DOHH2 (cell line): Measurements from ENCODE around the gene FANK1.

Source experiments
- EZH2phosphoT487 ChIP-seq: fragments of 200-600 bp; sonication (generic); IDR thresholded peaks from 2 replicates; pipeline ENCODE4 v1.6.1; 2017; ENCODE audit warnings: borderline replicate concordance, mild to moderate bottlenecking, antibody characterized with exemption, low read length, moderate library complexity, mixed read lengths
- TF ChIP-seq, protein P1 (sequence below): fragments of 200-600 bp; sonication (generic); IDR thresholded peaks from one replicate; pipeline ENCODE4 v1.5.1; 2014; ENCODE audit warnings: antibody characterized with exemption, mild to moderate bottlenecking, low read depth, low read length; ENCODE audit not compliant: poor library complexity, severe bottlenecking

DNA sequence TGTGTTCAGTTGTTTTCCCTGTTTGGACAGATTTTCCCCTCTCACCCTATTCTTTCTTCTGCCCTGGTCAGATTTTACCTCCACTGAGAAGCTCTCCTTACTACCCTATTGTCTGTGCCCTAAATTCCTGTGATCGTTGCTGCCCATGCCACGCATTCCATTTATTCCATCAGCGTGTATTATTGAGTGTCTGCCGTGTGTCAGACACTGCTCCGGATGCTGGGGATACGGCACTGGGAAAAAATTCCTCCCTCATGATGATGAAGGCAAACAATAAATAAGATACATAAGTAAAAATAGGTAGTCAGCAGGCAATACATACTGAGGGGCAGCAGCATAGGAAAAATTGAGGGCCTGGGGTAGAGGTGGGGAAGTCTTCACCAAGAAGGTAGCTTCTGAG, 86.8 kb downstream of the FANK1 start:
- TF ChIP-seq, protein P1, sequence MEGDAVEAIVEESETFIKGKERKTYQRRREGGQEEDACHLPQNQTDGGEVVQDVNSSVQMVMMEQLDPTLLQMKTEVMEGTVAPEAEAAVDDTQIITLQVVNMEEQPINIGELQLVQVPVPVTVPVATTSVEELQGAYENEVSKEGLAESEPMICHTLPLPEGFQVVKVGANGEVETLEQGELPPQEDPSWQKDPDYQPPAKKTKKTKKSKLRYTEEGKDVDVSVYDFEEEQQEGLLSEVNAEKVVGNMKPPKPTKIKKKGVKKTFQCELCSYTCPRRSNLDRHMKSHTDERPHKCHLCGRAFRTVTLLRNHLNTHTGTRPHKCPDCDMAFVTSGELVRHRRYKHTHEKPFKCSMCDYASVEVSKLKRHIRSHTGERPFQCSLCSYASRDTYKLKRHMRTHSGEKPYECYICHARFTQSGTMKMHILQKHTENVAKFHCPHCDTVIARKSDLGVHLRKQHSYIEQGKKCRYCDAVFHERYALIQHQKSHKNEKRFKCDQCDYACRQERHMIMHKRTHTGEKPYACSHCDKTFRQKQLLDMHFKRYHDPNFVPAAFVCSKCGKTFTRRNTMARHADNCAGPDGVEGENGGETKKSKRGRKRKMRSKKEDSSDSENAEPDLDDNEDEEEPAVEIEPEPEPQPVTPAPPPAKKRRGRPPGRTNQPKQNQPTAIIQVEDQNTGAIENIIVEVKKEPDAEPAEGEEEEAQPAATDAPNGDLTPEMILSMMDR, result no peak
- TF ChIP-seq EZH2phosphoT487, result no peak
